GM12878 (cell line): Measurements from ENCODE around the gene ERC2. TPM values are rescaled to one million over a fixed set of nuclear protein-coding genes. Genes with fewer than 3 reads are reported as not detected.

Experiments
- ATAC-seq: fragments of 200-7000 bp; cut with Tn5 transposase; 3 replicates; pipeline ENCODE4 v1.9.1; 2020; ENCODE audit warnings: mild to moderate bottlenecking, moderate library complexity
- BruUV-seq: library from RNA; stranded (reverse); fragments of 400-500 nt; replicated peaks from 2 replicates; lab custom pipeline; 2021; lab: Mats Ljungman, UMichigan
- CTCF ChIA-PET: fragments of 300-600 bp; sonication (Branson Sonifier 250); formaldehyde crosslinking; extraction: SDS; loops from one replicate; lab custom pipeline; 2021; ENCODE audit warnings: inconsistent platforms; lab: Yijun Ruan, JAX
- POLR2A ChIA-PET: fragments of 350-600 bp; formaldehyde crosslinking; extraction: SDS; loops from one replicate; lab custom pipeline; 2021; ENCODE audit warnings: inconsistent platforms; lab: Charles Lee
- RAD21 ChIA-PET: fragments of 300-600 bp; sonication (Branson Sonifier 250); formaldehyde crosslinking; loops from one replicate; lab custom pipeline; 2023; ENCODE audit warnings: antibody characterized with exemption; ENCODE audit not compliant: unreplicated experiment; lab: Charles Lee
- SMC1A ChIA-PET: fragments of 300-600 bp; sonication (Branson Sonifier 250); formaldehyde crosslinking; loops from one replicate; lab custom pipeline; 2023; ENCODE audit not compliant: unreplicated experiment, uncharacterized antibody; lab: Charles Lee
- DNase-seq: peaks from one replicate; pipeline ENCODE4 v3.0.0-alpha.2; 2011; ENCODE audit warnings: low read depth, low spot score
- FAIRE-seq: peaks from 3 replicates; lab custom pipeline; 2011; peaks lifted over from hg19 to GRCh38; lab: Jason Lieb, UNC
- H2AFZ ChIP-seq: 2 replicates; pipeline ENCODE4 v1.6.0; 2011; ENCODE audit warnings: low read depth, low read length, control low read depth; ENCODE audit not compliant: control insufficient read depth
- H3K27ac ChIP-seq: 2 replicates; pipeline ENCODE4 v1.5.1; 2011; ENCODE audit warnings: control low read depth; ENCODE audit not compliant: control insufficient read depth, insufficient read depth
- H3K27me3 ChIP-seq, 2 experiments: replicated peaks in 1 of 2; 2 replicates each; pipeline versions ENCODE4 v1.6.0 to v1.6.1; 2011; ENCODE audit warnings: low read length in 1 of 2; ENCODE audit not compliant: control insufficient read depth in 2 of 2, insufficient read depth in 2 of 2
- H3K36me3 ChIP-seq, 2 experiments: 2 replicates each; pipeline ENCODE4 v1.5.1; 2011; ENCODE audit warnings: low read length in 1 of 2; ENCODE audit not compliant: control insufficient read depth in 2 of 2, insufficient read depth in 2 of 2
- H3K4me1 ChIP-seq: 2 replicates; pipeline ENCODE4 v1.6.1; 2011; ENCODE audit warnings: mild to moderate bottlenecking, low read length, moderate library complexity, mixed read lengths; ENCODE audit not compliant: control insufficient read depth, insufficient read depth
- H3K4me2 ChIP-seq: 2 replicates; pipeline ENCODE4 v1.6.0; 2011; ENCODE audit warnings: control low read depth; ENCODE audit not compliant: control insufficient read depth, insufficient read depth
- H3K4me3 ChIP-seq: fragments of 200-600 bp; sonication (generic); 2 replicates; pipeline ENCODE4 v1.5.1; 2016
- H3K79me2 ChIP-seq: 2 replicates; pipeline ENCODE4 v1.6.0; 2011; ENCODE audit warnings: low read length; ENCODE audit not compliant: control insufficient read depth, insufficient read depth
- H3K9ac ChIP-seq: 2 replicates; pipeline ENCODE4 v1.8.0; 2011; ENCODE audit warnings: low read length, control low read depth, mixed read lengths; ENCODE audit not compliant: control insufficient read depth, insufficient read depth
- H3K9me3 ChIP-seq: replicated peaks from 3 replicates; pipeline ENCODE4 v1.5.1; 2011; ENCODE audit warnings: mild to moderate bottlenecking, low read length; ENCODE audit not compliant: control insufficient read depth, insufficient read depth
- H4K20me1 ChIP-seq: 2 replicates; pipeline ENCODE4 v1.6.0; 2011; ENCODE audit not compliant: control insufficient read depth, insufficient read depth
- BMI1 ChIP-seq: fragments of 450-650 bp; IDR thresholded peaks from 2 replicates; pipeline ENCODE4 v1.6.1; 2016; ENCODE audit warnings: mild to moderate bottlenecking, moderate library complexity, borderline replicate concordance
- HDGF ChIP-seq: fragments of 450-650 bp; IDR thresholded peaks from 2 replicates; pipeline ENCODE4 v1.6.1; 2016; ENCODE audit warnings: antibody characterized with exemption
- IRF4 ChIP-seq: IDR thresholded peaks from 2 replicates; pipeline ENCODE4 v1.6.1; 2011; ENCODE audit warnings: low read depth, low read length
- JUND ChIP-seq: IDR thresholded peaks from 2 replicates; pipeline ENCODE4 v1.6.1; 2012; ENCODE audit warnings: low read depth, mild to moderate bottlenecking, low read length, improper control_type of control experiment, moderate library complexity
- LARP7 ChIP-seq: fragments of 450-650 bp; IDR thresholded peaks from 2 replicates; pipeline ENCODE4 v1.6.1; 2017; ENCODE audit warnings: mild to moderate bottlenecking
- MEF2B ChIP-seq: fragments of 450-650 bp; IDR thresholded peaks from 2 replicates; pipeline ENCODE4 v1.6.1; 2018; ENCODE audit warnings: mild to moderate bottlenecking, moderate library complexity; ENCODE audit not compliant: partially characterized antibody, poor library complexity, severe bottlenecking
- MTA2 ChIP-seq: fragments of 450-650 bp; IDR thresholded peaks from 2 replicates; pipeline ENCODE4 v1.6.1; 2016; ENCODE audit warnings: low read depth, mild to moderate bottlenecking, moderate library complexity
- MYC ChIP-seq: IDR thresholded peaks from 2 replicates; pipeline ENCODE4 v1.6.1; 2011; ENCODE audit warnings: mild to moderate bottlenecking, low read length, moderate library complexity, inconsistent platforms; ENCODE audit not compliant: insufficient read depth, insufficient replicate concordance, insufficient read length, severe bottlenecking
- NRF1 ChIP-seq: conservative IDR thresholded peaks from 2 replicates; pipeline ENCODE4 v1.6.1; 2011; ENCODE audit warnings: mild to moderate bottlenecking, low read depth, low read length, improper control_type of control experiment
- PAX5 ChIP-seq: IDR thresholded peaks from 2 replicates; pipeline ENCODE4 v1.6.1; 2011; ENCODE audit warnings: low read depth, low read length, borderline replicate concordance
- RAD51 ChIP-seq: fragments of 450-650 bp; IDR thresholded peaks from 2 replicates; pipeline ENCODE4 v1.6.1; 2016; ENCODE audit warnings: moderate library complexity, mild to moderate bottlenecking, inconsistent platforms
- SIX5 ChIP-seq: IDR thresholded peaks from 2 replicates; pipeline ENCODE4 v1.6.1; 2011; ENCODE audit warnings: mild to moderate bottlenecking, low read depth, low read length, moderate library complexity; ENCODE audit not compliant: severe bottlenecking
- STAT3 ChIP-seq: IDR thresholded peaks from 2 replicates; pipeline ENCODE4 v1.6.1; 2011; ENCODE audit warnings: low read depth, low read length, improper control_type of control experiment
- ZBED1 ChIP-seq: IDR thresholded peaks from 2 replicates; pipeline ENCODE4 v1.6.1; 2016; ENCODE audit warnings: borderline replicate concordance
- ZNF207 ChIP-seq: fragments of 450-650 bp; IDR thresholded peaks from 2 replicates; pipeline ENCODE4 v1.6.1; 2014; ENCODE audit warnings: antibody characterized with exemption, mild to moderate bottlenecking, borderline replicate concordance
- WGBS: methylation state at CpG from one replicate; pipeline ENCODE4 v1.1.6; 2016; ENCODE audit warnings: low lambda C conversion rate; ENCODE audit not compliant: insufficient replicate concordance, insufficient coverage; ENCODE audit errors: missing lambda C conversion rate; 5-methylcytosine and 5-hydroxymethylcytosine counted together
- in situ Hi-C: fragments of 300-500 bp; cut with MboI; formaldehyde crosslinking; loops from 9 replicates; pipeline ENCODE4 v1.14.3; 2018; ENCODE audit warnings: mixed read lengths
- intact Hi-C: fragments of 100-400 bp; cut with micrococcal nuclease; formaldehyde crosslinking; loops from one replicate; pipeline ENCODE4 v1.14.2; 2022; ENCODE audit not compliant: unreplicated experiment
- polyA plus RNA-seq, 11 experiments: library from polyadenylated mRNA; depleted of rRNA in 4 of 11; unstranded in 6 of 11; stranded (reverse) in 5 of 11; fragments of >200 nt; fragmentation: Nextera tagmentation in 4 of 11; fragmentation: Illumina TruSeq in 1 of 11; extraction: Ambion mirVana in 4 of 11; extraction: Trizol in 1 of 11; gene quantifications; 1 replicate in 1 of 11; 2 replicates in 10 of 11; pipeline versions ENCODE4 v1.2.1 to v1.2.3, GENCODE V29; 2011 to 2016; ENCODE audit warnings: inconsistent platforms in 2 of 11, missing spikeins in 2 of 11, low read depth in 1 of 11
- total RNA-seq, 4 experiments: library from RNA; depleted of rRNA in 3 of 4; stranded (reverse); fragments of >200 nt in 3 of 4; fragmentation: Illumina TruSeq in 1 of 4; extraction: Trizol in 1 of 4; gene quantifications; 2 replicates each; pipeline versions ENCODE4 v1.2.1 to v1.2.3, GENCODE V29; 2013 to 2021
- TF ChIP-seq, protein P1 (sequence below): fragments of 450-650 bp; IDR thresholded peaks from 2 replicates; pipeline ENCODE4 v1.6.1; 2016; ENCODE audit warnings: mild to moderate bottlenecking
- TF ChIP-seq, protein P2 (sequence below): fragments of 450-650 bp; IDR thresholded peaks from 2 replicates; pipeline ENCODE4 v1.6.1; 2017; ENCODE audit warnings: borderline replicate concordance

The ERC2 gene
- total and polyA plus RNA-seq, 10 of the 15 experiments (the other 5 are each of a cell fraction or from before 2014, with no cell fraction given), result 0.06 to 1.4 (median 0.12) TPM; not detected in 3

GRCh38 chr3:56189536-56189935, 278.7 kb downstream of the ERC2 start:
- no peaks in the 10 kb centered on the region for H3K36me3 ChIP-seq
- intact Hi-C loops, result no loop called here
- ChIA-PET CTCF (no interaction called here), RAD21 (no interaction called here), SMC1A (no interaction called here), POLR2A (no interaction called here)
- TF ChIP-seq, protein P1, sequence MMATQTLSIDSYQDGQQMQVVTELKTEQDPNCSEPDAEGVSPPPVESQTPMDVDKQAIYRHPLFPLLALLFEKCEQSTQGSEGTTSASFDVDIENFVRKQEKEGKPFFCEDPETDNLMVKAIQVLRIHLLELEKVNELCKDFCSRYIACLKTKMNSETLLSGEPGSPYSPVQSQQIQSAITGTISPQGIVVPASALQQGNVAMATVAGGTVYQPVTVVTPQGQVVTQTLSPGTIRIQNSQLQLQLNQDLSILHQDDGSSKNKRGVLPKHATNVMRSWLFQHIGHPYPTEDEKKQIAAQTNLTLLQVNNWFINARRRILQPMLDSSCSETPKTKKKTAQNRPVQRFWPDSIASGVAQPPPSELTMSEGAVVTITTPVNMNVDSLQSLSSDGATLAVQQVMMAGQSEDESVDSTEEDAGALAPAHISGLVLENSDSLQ, result no peak
- TF ChIP-seq PAX5 (no peak), MTA2 (no peak), SIX5 (no peak), RAD51 (no peak), MEF2B (no peak), LARP7 (no peak), STAT3 (no peak), HDGF (no peak), BMI1 (no peak), ZNF207 (no peak), MYC (no peak), JUND (no peak), NRF1 (no peak), ZBED1 (no peak), IRF4 (no peak)
- TF ChIP-seq, protein P2, sequence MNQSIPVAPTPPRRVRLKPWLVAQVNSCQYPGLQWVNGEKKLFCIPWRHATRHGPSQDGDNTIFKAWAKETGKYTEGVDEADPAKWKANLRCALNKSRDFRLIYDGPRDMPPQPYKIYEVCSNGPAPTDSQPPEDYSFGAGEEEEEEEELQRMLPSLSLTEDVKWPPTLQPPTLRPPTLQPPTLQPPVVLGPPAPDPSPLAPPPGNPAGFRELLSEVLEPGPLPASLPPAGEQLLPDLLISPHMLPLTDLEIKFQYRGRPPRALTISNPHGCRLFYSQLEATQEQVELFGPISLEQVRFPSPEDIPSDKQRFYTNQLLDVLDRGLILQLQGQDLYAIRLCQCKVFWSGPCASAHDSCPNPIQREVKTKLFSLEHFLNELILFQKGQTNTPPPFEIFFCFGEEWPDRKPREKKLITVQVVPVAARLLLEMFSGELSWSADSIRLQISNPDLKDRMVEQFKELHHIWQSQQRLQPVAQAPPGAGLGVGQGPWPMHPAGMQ, result no peak
- DNase-seq, result no peak
- no peak overlapping the region for H3K27ac ChIP-seq
- no peak for FAIRE-seq
- no peaks in the 10 kb centered on the region for H3K4me1 ChIP-seq
- 10% methylated on average over 2 of the region's 2 CpGs for WGBS
- H3K79me2 ChIP-seq, result no peaks in the 10 kb centered on the region
- H3K4me3 ChIP-seq, result no peak overlapping the region
- no TSS peak for BruUV-seq
- no peak for ATAC-seq
- H3K9me3 ChIP-seq, result no peaks in the 10 kb centered on the region
- in situ Hi-C loops, result no loop called here
- H3K27me3 ChIP-seq, result no peaks in the 10 kb centered on the region
- H2AFZ ChIP-seq, result no peak overlapping the region
- H3K4me2 ChIP-seq, result no peak overlapping the region
- no peaks in the 10 kb centered on the region for H4K20me1 ChIP-seq
- H3K9ac ChIP-seq, result no peak overlapping the region
